GM20000 (cell line): ENCODE measurements around the gene PHAX.

Experiments
- DNase-seq: peaks from one replicate; pipeline ENCODE4 v3.0.0; 2012; ENCODE audit warnings: low spot score
- CTCF ChIP-seq: IDR thresholded peaks from 2 replicates; pipeline ENCODE4 v1.5.1; 2012; ENCODE audit warnings: mild to moderate bottlenecking, control low read depth; ENCODE audit errors: extremely low read depth, missing control alignments

PHAX gene

GRCh38 chr5:126576974-126577373 is 23.8 kb upstream of the PHAX start:
- no peak for TF ChIP-seq CTCF
- DNase-seq, result no peak

- no peak for DNase-seq
- TF ChIP-seq CTCF, result no peak
These were observed 23.3 kb upstream of the PHAX start for GRCh38 chr5:126577415-126577814.

GRCh38 chr5:126579716-126580115 is 21.0 kb upstream of the PHAX start:
- TF ChIP-seq CTCF, result no peak
- no peak for DNase-seq

DNA sequence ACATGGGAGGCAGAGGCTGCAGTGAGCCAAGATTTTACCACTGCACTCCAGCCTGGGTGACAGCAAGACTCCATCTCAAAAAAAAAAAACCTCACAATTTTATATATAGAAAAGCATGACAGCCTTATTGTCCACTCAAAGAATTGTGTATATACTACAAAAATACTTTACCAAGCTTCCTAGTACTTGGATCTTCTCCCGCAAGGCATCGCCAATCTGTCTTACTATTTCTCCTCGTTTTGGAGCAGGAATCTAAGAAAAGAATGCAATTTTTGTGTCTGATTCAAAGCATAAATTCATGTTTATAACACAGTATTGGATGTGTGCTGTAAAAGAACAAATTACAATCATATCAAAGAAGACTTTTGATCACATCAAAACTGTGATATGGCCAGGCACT is 17.0 kb upstream of the PHAX start:
- no peak for DNase-seq
- TF ChIP-seq CTCF, result no peak

DNA sequence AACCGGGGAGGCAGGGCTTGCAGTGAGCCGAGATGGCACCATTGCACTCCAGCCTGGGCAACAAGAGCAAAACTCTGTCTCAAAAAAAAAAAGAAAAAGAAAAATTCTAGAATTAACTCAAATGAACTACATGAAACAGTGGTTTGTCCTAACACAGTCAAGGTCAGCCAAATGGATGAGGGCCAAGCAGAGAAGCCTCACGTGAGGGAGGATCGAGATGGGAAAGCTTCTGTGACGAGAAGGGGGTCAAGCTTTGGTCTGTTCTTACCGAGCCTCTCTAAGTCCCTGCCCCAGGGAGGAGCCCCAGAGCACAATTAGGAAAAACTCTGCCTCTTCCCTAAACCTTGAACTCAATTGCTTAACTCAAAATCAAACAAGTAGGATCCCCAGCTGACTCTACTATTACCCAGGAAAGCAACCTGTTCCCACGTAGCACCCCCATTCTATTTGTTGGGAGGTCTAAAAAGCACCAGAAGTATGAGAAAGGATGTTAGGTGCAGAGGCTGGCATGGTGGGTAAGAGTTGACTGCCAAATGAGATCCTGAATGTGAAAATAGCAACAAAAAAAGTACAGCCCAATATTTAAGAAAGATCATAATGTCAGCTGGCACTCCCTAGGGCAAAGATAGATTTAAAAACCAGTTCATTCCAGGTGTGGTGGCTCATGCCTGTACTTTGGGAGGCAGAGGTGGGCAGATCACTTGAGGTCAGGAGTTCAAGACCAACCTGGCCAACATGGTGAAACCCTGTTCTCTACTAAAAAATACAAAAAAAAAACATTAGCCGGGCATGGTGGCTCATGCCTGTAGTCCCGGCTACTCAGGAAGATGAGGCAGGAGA is 13.0 kb upstream of the PHAX start:
- TF ChIP-seq CTCF, result no peak
- DNase-seq, result no peak

DNA sequence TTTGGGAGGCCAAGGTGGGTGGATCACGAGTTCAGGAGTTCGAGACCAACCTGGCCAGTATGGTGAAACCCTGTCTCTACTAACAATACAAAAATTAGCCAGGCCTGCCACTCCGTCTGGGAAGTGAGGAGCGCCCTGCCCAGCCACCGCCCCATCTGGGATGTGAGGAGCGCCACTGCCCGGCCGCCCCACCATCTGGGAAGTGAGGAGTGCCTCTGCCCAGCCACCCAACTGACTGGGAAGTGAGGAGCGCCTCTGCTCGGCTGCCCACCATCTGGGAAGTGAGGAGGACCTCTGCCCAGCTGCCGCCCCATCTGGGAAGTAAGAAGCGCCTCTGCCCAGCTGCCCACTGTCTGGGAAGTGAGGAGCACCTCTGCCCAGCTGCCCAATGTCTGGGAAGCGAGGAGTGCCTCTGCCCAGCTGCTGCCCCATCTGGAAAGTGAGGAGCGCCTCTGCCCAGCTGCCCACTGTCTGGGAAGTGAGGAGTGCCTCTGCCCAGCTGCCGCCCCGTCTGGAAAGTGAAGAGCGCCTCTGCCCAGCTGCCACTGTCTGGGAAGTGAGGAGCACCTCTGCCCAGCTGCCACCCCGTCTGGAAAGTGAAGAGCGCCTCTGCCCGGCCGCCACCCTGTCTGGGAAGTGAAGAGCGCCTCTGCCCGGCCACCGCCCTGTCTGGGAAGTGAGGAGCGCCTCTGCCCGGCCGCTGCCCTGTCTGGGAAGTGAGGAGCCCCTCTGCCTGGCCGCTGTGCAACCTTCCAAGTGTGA is 11.0 kb upstream of the PHAX start:
- no peak for DNase-seq
- TF ChIP-seq CTCF, result no peak

GRCh38 chr5:126591549-126591948 is 9.2 kb upstream of the PHAX start:
- TF ChIP-seq CTCF, result no peak
- DNase-seq, result no peak
